Stimulated activated CD4-positive, alpha-beta T cell treated with anti-CD3 and anti-CD28 coated beads, Interleukin-4, amount 100 ng/mL, for 4 hours (primary cell): ENCODE measurements around the gene GAB4.
"Not testable (repeated sequence)": the region's sequence is repeated elsewhere in the genome, so short reads cannot be mapped to it uniquely, and the experiment has no call there.

ENCODE experiments used
- DNase-seq, 2 experiments: peaks; one replicate each; pipeline ENCODE4 v3.0.0-alpha.2; 2020

The GAB4 gene

GRCh38 chr22:17007852-17008731, at the start of gene GAB4:
TSS of gene GAB4 (minus strand) at chr22:17008222. CDS start at chr22:17008114, 108 bp downstream.
- DNase-seq: no peak

- no peak for DNase-seq
Measured at GRCh38 chr22:17056807-17057206, 48.8 kb upstream of the GAB4 start.

- no peak for DNase-seq
Measured at GRCh38 chr22:17056058-17056457, 48.0 kb upstream of the GAB4 start.

- no peak for DNase-seq
Measured at GRCh38 chr22:17047656-17048055, 39.6 kb upstream of the GAB4 start.

GRCh38 chr22:17046566-17047348, 38.7 kb upstream of the GAB4 start:
- no peak for DNase-seq

- no peak for DNase-seq
Measured at GRCh38 chr22:17043521-17043920, 35.5 kb upstream of the GAB4 start.

- DNase-seq: not testable (repeated sequence)
Measured at GRCh38 chr22:17036842-17037711, 29.1 kb upstream of the GAB4 start.

GRCh38 chr22:17035976-17036841, 28.2 kb upstream of the GAB4 start:
- not testable (repeated sequence) for DNase-seq

GRCh38 chr22:17035246-17035645, 27.2 kb upstream of the GAB4 start:
- no peak for DNase-seq

- DNase-seq: not testable (repeated sequence)
Measured at GRCh38 chr22:17034532-17034931, 26.5 kb upstream of the GAB4 start.

GRCh38 chr22:17032277-17032676, 24.3 kb upstream of the GAB4 start:
- not testable (repeated sequence) for DNase-seq

GRCh38 chr22:17024380-17024779, 16.4 kb upstream of the GAB4 start:
- DNase-seq: not testable (repeated sequence)

GRCh38 chr22:17015552-17015951, 7.5 kb upstream of the GAB4 start:
- not testable (repeated sequence) for DNase-seq

- not testable (repeated sequence) for DNase-seq
Measured at GRCh38 chr22:17014101-17014440, 6.0 kb upstream of the GAB4 start.

- no peak for DNase-seq
Measured at GRCh38 chr22:17013396-17014100, 5.5 kb upstream of the GAB4 start.

- no peak for DNase-seq
Measured at GRCh38 chr22:17012267-17012666, 4.2 kb upstream of the GAB4 start.

GRCh38 chr22:17009640-17010291, 1.7 kb upstream of the GAB4 start:
- no peak for DNase-seq

GRCh38 chr22:17007257-17007656, 765 bp downstream of the GAB4 start:
- DNase-seq: no peak

- no peak for DNase-seq
Measured at GRCh38 chr22:16989915-16990314, 18.1 kb downstream of the GAB4 start.

- no peak for DNase-seq
Measured at GRCh38 chr22:16988257-16988656, 19.8 kb downstream of the GAB4 start.

- no peak for DNase-seq
Measured at GRCh38 chr22:16987822-16988221, 20.2 kb downstream of the GAB4 start.
